Activated CD4-positive, alpha-beta memory T cell treated with anti-CD3 and anti-CD28 coated beads, Interleukin-2, amount 10 ng/mL, durations not matched to agents 7 days and 5 days (primary cell): ENCODE measurements around the gene APEH. TPM values are rescaled to one million over a fixed set of nuclear protein-coding genes. Genes with fewer than 3 reads are reported as not detected.

Experiments
- CTCF ChIA-PET: fragments of 350-600 bp; sonication (Branson Sonifier 250); formaldehyde crosslinking; loops from one replicate; lab custom pipeline; 2021; ENCODE audit warnings: antibody characterized with exemption, inconsistent platforms; lab: Charles Lee
- POLR2A ChIA-PET: fragments of 350-600 bp; sonication (Branson Sonifier 250); formaldehyde crosslinking; loops from one replicate; lab custom pipeline; 2021; ENCODE audit warnings: antibody characterized with exemption; lab: Charles Lee
- DNase-seq: peaks from one replicate; pipeline ENCODE4 v3.0.0-alpha.2; 2020
- H3K27ac Mint-ChIP-seq: one replicate; pipeline ENCODE4 v1.8.0; 2021; ENCODE audit warnings: mild to moderate bottlenecking, mixed read lengths
- H3K27me3 Mint-ChIP-seq: one replicate; pipeline ENCODE4 v1.8.0; 2021; ENCODE audit warnings: mixed read lengths
- H3K36me3 Mint-ChIP-seq: one replicate; pipeline ENCODE4 v1.8.0; 2021; ENCODE audit warnings: low read depth, mixed read lengths
- H3K4me1 Mint-ChIP-seq: one replicate; pipeline ENCODE4 v1.8.0; 2021; ENCODE audit warnings: mixed read lengths
- H3K4me3 Mint-ChIP-seq: one replicate; pipeline ENCODE4 v1.8.0; 2021; ENCODE audit warnings: mild to moderate bottlenecking, mixed read lengths
- H3K9me3 Mint-ChIP-seq: one replicate; pipeline ENCODE4 v1.8.0; 2021; ENCODE audit warnings: mixed read lengths
- total RNA-seq, 2 experiments: library from RNA; stranded (reverse); gene quantifications; one replicate each; pipeline ENCODE4 v1.2.3, GENCODE V29; 2021

Gene APEH
- total RNA-seq, 2 experiments from 2014 or later = 132 to 136 TPM

DNA sequence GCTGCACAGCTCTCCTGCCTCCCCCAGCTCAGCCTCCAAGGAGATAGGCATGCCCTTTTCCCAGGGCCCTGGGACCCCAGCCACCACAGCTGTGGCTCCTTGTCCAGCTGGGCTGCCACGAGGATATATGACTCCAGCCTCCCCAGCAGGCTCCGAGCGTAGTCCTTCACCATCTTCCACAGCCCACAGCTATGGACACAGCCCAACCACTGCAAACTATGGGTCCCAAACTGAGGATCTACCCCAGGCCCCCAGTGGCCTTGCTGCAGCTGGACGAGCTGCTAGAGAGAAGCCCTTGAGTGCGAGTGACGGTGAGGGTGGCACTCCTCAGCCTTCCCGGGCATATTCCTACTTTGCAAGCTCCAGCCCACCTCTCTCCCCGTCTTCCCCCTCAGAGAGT, 20.5 kb upstream of the APEH start:
- DNase-seq = no peak
- Mint-ChIP-seq H3K27ac (no peak overlapping the region), H3K4me1 (no peaks in the 10 kb centered on the region), H3K4me3 (no peak overlapping the region), H3K27me3 (no peaks in the 10 kb centered on the region), H3K9me3 (no peaks in the 10 kb centered on the region), H3K36me3 (no peaks in the 10 kb centered on the region)
- CTCF ChIA-PET = interaction anchor here (1.9 kb wide), 1 partner anchor 114 kb away, joined by 5 read pairs; no protein-coding TSS in a partner anchor
- POLR2A ChIA-PET = no interaction called here

DNA sequence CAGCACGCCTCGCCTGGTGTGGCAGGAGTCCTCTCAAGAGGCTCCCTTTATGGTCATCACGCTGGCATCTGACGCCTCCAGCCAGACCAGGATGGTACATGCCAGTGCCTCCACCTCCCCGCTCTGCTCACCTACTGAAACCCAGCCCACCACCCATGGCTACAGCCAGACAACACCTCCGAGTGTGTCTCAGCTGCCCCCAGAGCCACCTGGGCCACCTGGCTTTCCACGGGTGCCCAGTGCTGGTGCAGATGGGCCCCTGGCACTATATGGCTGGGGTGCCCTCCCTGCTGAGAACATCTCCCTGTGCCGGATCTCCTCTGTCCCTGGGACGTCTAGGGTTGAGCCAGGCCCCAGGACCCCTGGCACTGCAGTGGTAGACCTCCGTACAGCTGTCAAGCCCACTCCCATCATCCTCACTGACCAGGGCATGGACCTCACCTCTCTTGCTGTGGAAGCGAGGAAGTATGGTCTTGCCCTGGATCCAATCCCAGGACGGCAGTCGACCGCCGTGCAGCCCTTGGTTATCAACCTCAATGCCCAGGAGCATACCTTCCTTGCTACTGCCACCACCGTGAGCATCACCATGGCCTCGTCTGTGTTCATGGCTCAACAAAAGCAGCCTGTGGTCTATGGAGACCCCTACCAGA, 19.9 kb upstream of the APEH start:
- H3K27me3 Mint-ChIP-seq = no peaks in the 10 kb centered on the region
- H3K4me3 Mint-ChIP-seq = no peak overlapping the region
- no peak overlapping the region for H3K27ac Mint-ChIP-seq
- no peak for DNase-seq
- no peaks in the 10 kb centered on the region for H3K9me3 Mint-ChIP-seq
- POLR2A ChIA-PET = no interaction called here
- H3K36me3 Mint-ChIP-seq = no peaks in the 10 kb centered on the region
- CTCF ChIA-PET = no interaction called here
- no peaks in the 10 kb centered on the region for H3K4me1 Mint-ChIP-seq

DNA sequence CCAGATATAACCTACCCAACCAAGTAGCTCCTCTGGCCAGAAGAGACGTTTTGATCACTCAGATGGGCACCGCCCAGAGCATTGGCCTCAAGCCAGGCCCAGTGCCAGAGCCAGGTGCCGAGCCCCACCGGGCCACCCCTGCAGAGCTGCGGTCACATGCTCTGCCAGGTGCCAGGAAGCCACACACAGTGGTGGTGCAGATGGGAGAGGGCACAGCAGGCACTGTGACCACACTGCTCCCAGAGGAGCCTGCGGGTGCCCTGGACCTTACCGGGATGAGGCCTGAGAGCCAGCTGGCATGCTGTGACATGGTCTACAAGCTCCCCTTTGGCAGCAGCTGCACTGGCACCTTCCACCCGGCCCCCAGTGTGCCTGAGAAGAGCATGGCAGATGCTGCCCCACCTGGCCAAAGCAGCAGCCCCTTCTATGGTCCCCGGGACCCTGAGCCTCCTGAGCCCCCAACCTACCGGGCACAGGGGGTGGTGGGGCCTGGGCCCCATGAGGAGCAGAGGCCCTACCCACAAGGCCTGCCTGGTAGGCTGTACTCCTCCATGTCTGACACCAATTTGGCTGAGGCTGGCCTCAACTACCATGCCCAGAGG, 19.1 kb upstream of the APEH start:
- POLR2A ChIA-PET = interaction anchor here (1.4 kb wide), 1 partner anchor 115 kb away, joined by 3 read pairs; no protein-coding TSS in a partner anchor
- Mint-ChIP-seq H3K9me3 (no peaks in the 10 kb centered on the region), H3K4me3 (no peak overlapping the region), H3K4me1 (no peaks in the 10 kb centered on the region), H3K36me3 (no peaks in the 10 kb centered on the region), H3K27ac (no peak overlapping the region), H3K27me3 (no peaks in the 10 kb centered on the region)
- no peak for DNase-seq
- CTCF ChIA-PET = no interaction called here

DNA sequence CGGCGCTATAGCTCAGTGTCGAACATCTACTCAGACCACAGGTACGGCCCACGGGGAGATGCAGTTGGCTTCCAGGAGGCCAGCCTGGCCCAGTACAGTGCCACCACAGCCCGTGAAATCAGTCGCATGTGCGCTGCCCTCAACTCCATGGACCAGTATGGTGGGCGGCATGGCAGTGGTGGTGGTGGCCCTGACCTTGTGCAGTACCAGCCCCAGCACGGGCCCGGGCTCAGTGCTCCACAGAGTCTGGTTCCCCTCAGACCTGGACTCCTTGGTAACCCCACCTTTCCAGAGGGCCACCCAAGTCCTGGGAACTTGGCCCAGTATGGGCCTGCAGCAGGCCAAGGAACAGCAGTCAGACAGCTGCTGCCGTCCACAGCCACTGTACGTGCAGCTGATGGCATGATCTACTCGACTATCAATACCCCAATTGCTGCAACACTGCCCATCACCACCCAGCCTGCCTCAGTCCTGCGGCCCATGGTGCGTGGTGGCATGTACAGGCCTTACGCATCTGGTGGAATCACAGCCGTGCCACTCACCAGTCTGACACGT, 18.3 kb upstream of the APEH start:
- no peak overlapping the region for H3K4me3 Mint-ChIP-seq
- no peak overlapping the region for H3K27ac Mint-ChIP-seq
- no peaks in the 10 kb centered on the region for H3K4me1 Mint-ChIP-seq
- H3K27me3 Mint-ChIP-seq = no peaks in the 10 kb centered on the region
- no peaks in the 10 kb centered on the region for H3K36me3 Mint-ChIP-seq
- no peaks in the 10 kb centered on the region for H3K9me3 Mint-ChIP-seq
- CTCF ChIA-PET = interaction anchor here (1.4 kb wide), 1 partner anchor 116 kb away, joined by 12 read pairs; no protein-coding TSS in a partner anchor
- DNase-seq = no peak
- POLR2A ChIA-PET = interaction anchor here (1.4 kb wide), 1 partner anchor 116 kb away, joined by 3 read pairs; no protein-coding TSS in a partner anchor

DNA sequence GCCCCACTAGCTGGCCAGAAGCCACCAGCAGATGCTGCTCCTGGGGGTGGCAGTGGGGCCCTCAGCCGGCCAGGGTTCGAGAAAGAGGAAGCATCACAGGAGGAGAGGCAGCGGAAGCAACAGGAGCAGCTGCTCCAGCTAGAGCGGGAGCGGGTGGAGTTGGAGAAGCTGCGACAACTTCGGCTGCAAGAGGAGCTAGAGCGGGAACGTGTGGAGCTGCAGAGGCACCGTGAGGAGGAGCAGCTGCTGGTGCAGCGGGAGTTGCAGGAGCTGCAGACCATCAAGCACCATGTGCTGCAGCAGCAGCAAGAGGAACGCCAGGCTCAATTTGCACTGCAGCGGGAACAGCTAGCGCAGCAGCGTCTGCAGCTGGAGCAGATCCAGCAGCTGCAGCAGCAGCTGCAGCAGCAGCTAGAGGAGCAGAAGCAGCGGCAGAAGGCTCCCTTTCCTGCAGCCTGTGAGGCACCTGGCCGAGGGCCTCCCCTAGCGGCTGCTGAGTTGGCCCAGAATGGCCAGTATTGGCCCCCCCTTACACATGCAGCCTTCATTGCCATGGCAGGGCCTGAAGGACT, 17.5 kb upstream of the APEH start:
- CTCF ChIA-PET = interaction anchor here (1.4 kb wide), 1 partner anchor 117 kb away, joined by 12 read pairs; no protein-coding TSS in a partner anchor

DNA sequence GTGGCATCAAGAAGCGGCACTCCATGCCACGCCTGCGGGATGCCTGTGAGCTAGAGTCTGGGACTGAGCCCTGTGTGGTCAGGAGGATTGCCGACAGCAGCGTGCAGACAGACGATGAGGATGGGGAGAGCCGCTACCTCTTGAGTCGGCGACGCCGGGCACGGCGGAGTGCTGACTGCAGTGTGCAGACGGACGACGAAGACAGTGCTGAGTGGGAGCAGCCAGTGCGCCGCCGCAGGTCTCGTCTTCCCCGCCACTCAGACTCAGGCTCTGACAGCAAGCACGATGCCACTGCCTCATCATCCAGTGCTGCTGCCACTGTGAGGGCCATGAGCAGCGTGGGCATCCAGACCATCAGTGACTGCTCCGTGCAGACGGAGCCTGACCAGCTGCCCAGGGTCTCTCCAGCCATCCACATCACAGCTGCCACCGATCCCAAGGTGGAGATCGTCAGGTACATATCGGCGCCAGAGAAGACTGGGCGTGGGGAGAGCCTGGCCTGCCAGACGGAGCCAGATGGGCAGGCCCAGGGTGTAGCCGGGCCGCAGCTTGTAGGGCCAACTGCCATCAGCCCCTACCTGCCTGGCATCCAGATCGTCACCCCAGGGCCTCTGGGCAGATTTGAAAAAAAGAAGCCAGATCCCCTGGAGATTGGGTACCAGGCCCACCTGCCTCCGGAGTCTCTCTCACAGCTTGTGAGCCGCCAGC, 16.8 kb upstream of the APEH start:
- Mint-ChIP-seq H3K4me1 (no peaks in the 10 kb centered on the region), H3K27me3 (no peaks in the 10 kb centered on the region), H3K36me3 (no peaks in the 10 kb centered on the region), H3K9me3 (no peaks in the 10 kb centered on the region), H3K27ac (no peak overlapping the region), H3K4me3 (no peak overlapping the region)
- ChIA-PET POLR2A (interaction anchor here (1.0 kb wide), 1 partner anchor 118 kb away, joined by 3 read pairs; no protein-coding TSS in a partner anchor), CTCF (interaction anchor here (0.7 to 1.4 kb wide), 2 partner anchors 117 to 118 kb away, joined by 3 to 12 read pairs; no protein-coding TSS in a partner anchor)
- no peak for DNase-seq

More for the DNA sequence above, 17.5 kb upstream of the APEH start:
- Mint-ChIP-seq H3K27me3 (no peaks in the 10 kb centered on the region), H3K4me1 (no peaks in the 10 kb centered on the region), H3K9me3 (no peaks in the 10 kb centered on the region), H3K4me3 (no peak overlapping the region), H3K36me3 (no peaks in the 10 kb centered on the region), H3K27ac (no peak overlapping the region)
- POLR2A ChIA-PET = interaction anchor here (1.0 to 1.4 kb wide), 2 partner anchors 117 kb away, joined by 3 read pairs; no protein-coding TSS in a partner anchor
- DNase-seq = no peak

DNA sequence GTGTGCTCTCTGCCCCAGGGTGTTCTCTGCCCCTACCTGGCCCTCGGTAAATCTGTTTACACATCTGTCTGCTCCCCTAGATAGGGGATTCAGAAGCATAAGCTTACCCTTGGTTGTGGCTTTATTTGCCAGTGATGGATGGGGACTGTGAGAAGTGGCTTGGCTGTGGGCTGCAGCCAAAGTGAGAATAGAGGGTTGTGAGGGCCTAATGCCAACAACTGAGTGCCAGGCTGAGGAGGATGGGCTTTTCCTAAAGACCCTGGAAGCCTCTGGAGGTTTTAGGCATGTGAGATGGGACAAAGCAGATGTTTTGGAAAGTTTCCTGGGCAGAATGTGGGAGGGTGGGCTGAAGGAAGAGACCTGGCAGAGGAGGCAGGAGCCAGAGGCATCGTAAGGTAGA, 15.4 kb upstream of the APEH start:
- no peak for DNase-seq
- no peak overlapping the region for H3K27ac Mint-ChIP-seq
- ChIA-PET CTCF (no interaction called here), POLR2A (no interaction called here)
- no peaks in the 10 kb centered on the region for H3K36me3 Mint-ChIP-seq
- H3K4me1 Mint-ChIP-seq = no peaks in the 10 kb centered on the region
- no peaks in the 10 kb centered on the region for H3K27me3 Mint-ChIP-seq
- H3K9me3 Mint-ChIP-seq = no peaks in the 10 kb centered on the region
- no peak overlapping the region for H3K4me3 Mint-ChIP-seq

DNA sequence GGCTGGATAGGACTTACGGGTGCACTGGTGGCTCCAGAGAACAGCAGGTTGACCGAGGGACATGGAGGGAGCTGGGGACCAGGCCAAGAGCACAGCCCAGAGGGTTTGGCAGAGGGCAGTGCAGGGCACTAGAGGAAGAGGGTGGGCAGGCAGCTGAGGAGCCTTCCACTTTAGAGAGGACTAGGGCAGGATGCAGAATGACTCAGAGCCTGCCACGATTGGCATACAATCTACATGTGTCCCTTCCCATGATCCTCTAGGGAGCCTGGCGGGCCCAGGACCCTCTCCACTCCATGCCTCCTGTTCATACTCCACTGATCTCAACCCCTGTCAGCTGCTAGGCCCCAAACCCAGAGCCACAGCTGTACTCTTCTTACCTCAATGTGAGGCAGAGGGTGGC, 14.4 kb upstream of the APEH start:
- Mint-ChIP-seq H3K27me3 (no peaks in the 10 kb centered on the region), H3K9me3 (no peaks in the 10 kb centered on the region), H3K4me1 (no peaks in the 10 kb centered on the region), H3K36me3 (no peaks in the 10 kb centered on the region), H3K4me3 (no peak overlapping the region), H3K27ac (no peak overlapping the region)
- no peak for DNase-seq
- CTCF ChIA-PET = interaction anchor here (0.5 to 2.3 kb wide), 3 partner anchors 13 to 120 kb away, joined by 4 to 7 read pairs (median 4); no protein-coding TSS in a partner anchor
- POLR2A ChIA-PET = interaction anchor here (0.6 kb wide), 1 partner anchor 509 kb away, joined by 3 read pairs; no protein-coding TSS in a partner anchor

DNA sequence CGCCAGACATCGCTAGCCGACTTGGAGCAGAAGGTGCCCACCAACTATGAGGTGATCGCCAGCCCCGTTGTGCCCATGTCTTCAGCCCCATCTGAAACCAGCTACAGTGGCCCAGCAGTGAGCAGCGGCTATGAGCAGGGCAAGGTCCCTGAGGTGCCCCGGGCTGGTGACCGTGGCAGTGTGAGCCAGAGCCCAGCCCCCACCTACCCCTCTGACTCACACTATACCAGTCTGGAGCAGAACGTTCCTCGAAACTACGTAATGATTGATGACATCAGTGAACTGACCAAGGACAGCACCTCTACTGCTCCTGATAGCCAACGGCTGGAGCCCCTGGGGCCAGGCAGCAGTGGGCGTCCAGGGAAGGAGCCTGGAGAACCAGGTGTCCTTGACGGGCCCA, 12.9 kb upstream of the APEH start:
- H3K4me1 Mint-ChIP-seq = peaks cover 2% of the 10 kb centered on the region
- H3K9me3 Mint-ChIP-seq = no peaks in the 10 kb centered on the region
- no peak for DNase-seq
- H3K4me3 Mint-ChIP-seq = no peak overlapping the region
- POLR2A ChIA-PET = no interaction called here
- H3K27ac Mint-ChIP-seq = no peak overlapping the region
- H3K36me3 Mint-ChIP-seq = no peaks in the 10 kb centered on the region
- CTCF ChIA-PET = interaction anchor here (0.6 to 2.3 kb wide), 2 partner anchors 10 to 122 kb away, joined by 4 to 7 read pairs; no protein-coding TSS in a partner anchor
- H3K27me3 Mint-ChIP-seq = no peaks in the 10 kb centered on the region

DNA sequence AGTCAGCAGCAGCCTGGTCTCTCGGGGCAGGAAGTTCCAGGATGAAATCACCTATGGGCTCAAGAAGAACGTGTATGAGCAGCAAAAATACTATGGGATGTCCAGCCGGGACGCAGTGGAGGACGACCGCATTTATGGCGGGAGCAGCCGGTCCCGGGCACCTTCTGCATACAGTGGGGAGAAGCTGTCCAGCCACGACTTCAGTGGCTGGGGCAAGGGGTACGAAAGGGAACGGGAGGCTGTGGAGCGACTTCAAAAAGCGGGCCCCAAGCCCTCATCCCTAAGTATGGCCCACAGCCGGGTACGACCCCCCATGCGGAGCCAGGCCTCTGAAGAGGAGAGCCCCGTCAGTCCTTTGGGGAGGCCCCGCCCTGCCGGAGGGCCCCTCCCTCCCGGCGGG, 12.1 kb upstream of the APEH start:
- DNase-seq = no peak
- Mint-ChIP-seq H3K4me1 (peaks cover 2% of the 10 kb centered on the region), H3K4me3 (no peak overlapping the region), H3K9me3 (no peaks in the 10 kb centered on the region), H3K27ac (no peak overlapping the region), H3K36me3 (no peaks in the 10 kb centered on the region), H3K27me3 (no peaks in the 10 kb centered on the region)
- POLR2A ChIA-PET = no interaction called here
- CTCF ChIA-PET = no interaction called here

DNA sequence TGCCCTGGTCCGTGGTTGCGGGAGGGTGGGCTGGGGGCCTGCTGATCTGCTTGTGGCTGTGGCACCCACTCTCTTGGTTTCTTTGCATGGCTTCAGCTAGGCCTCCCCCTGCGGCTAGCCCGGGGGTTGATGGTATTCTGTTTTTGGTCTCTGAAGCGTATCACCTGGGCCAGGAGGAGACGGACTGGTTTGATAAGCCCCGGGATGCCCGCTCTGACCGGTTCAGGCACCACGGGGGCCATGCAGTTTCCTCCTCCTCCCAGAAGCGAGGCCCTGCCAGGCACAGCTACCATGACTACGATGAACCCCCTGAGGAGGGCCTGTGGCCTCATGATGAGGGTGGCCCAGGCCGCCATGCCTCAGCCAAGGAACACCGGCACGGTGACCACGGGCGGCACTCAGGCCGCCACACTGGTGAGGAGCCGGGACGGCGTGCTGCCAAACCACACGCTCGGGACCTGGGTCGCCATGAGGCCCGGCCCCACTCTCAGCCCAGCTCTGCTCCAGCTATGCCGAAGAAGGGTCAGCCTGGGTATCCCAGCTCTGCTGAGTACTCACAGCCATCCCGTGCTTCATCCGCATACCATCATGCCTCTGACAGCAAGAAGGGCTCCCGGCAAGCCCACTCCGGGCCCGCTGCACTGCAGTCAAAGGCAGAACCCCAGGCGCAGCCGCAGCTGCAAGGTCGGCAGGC, 11.3 kb upstream of the APEH start:
- CTCF ChIA-PET = interaction anchor here (1.0 kb wide), 1 partner anchor 9 kb away, joined by 3 read pairs; no protein-coding TSS in a partner anchor
- POLR2A ChIA-PET = interaction anchor here (0.9 to 1.8 kb wide), 4 partner anchors 9 to 123 kb away, joined by 3 to 5 read pairs (median 3); no protein-coding TSS in a partner anchor
- no peak for DNase-seq
- no peaks in the 10 kb centered on the region for H3K27me3 Mint-ChIP-seq
- no peak overlapping the region for H3K27ac Mint-ChIP-seq
- H3K36me3 Mint-ChIP-seq = no peaks in the 10 kb centered on the region
- no peak overlapping the region for H3K4me3 Mint-ChIP-seq
- peaks cover 2% of the 10 kb centered on the region for H3K4me1 Mint-ChIP-seq
- no peaks in the 10 kb centered on the region for H3K9me3 Mint-ChIP-seq

DNA sequence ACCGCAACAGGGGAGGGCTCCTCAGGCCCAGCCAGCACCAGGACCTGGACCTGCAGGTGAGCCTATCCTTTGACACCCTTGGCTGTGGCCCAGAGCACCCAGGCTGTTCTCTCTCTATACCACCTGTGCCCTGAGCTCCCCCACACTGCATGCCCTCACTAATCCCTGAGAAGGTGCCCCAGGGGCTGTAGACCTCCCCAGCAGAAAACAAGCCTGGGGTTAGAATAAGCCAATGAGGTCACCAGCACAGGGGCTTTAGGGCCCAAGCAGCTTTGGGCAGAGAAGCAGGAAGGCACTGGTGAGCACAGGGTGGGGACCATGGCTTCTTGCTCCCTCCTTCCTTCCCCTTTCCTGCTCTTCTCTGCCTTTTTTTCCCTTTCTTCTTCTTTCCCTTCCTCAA, 10.3 kb upstream of the APEH start:
- Mint-ChIP-seq H3K4me1 (peaks cover 2% of the 10 kb centered on the region), H3K36me3 (no peaks in the 10 kb centered on the region), H3K4me3 (no peak overlapping the region), H3K27me3 (no peaks in the 10 kb centered on the region), H3K9me3 (no peaks in the 10 kb centered on the region), H3K27ac (no peak overlapping the region)
- DNase-seq = no peak
- ChIA-PET POLR2A (interaction anchor here (0.9 to 1.8 kb wide), 4 partner anchors 8 to 124 kb away, joined by 3 to 5 read pairs (median 3); no protein-coding TSS in a partner anchor), CTCF (interaction anchor here (1.0 to 1.4 kb wide), 2 partner anchors 8 to 124 kb away, joined by 3 to 5 read pairs; no protein-coding TSS in a partner anchor)
